SH-SY5Y (cell line): ENCODE measurements around the gene GNAI3.

Experiments
- GATA2 ChIP-seq: IDR thresholded peaks from 2 replicates; pipeline ENCODE4 v1.6.1; 2011; ENCODE audit warnings: mild to moderate bottlenecking, low read depth, low read length
- GATA3 ChIP-seq: IDR thresholded peaks from 2 replicates; pipeline ENCODE4 v1.6.1; 2011; ENCODE audit warnings: low read depth, mild to moderate bottlenecking, low read length, moderate library complexity

Gene GNAI3

DNA sequence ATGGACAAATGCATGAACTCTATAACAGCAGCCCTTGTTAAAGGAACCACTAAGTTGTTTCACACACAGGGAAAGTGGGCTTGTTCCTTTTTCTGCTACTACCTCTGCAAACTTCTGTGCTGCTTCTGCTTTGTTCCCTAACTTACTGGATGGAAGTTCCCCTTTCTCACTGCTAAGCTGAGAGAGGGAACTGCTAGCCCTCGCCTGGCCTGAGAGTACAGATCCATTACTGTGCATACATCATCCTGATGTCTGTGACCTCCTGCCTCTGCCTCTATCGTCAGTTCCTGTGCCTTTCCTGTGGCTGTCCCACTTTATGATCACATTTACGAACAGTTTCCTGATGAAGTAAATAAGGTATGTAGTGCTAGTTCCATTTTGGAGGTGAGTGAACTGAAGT, 67.5 kb downstream of the GNAI3 start:
- no peak for TF ChIP-seq GATA2
- TF ChIP-seq GATA3, result no peak

DNA sequence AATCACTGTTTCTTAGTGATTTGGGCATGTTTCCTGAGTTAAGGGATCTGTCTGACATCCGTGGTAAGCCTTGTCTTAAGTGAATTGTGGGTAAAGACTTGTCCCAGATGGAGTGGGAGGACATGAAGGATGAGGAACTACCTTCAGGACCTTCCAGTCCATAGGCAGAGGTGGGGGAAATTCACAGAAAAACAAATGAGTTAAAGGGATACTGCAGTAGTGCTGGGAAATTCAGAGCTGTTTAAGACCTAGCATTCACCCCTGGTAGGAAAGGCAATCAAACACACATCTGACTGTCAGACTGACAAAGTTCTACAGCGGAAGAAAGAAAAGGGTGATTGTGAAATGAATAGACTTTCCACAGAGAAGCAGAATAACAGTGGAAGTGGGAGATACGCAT, 68.0 kb downstream of the GNAI3 start:
- TF ChIP-seq GATA3, result no peak
- no peak for TF ChIP-seq GATA2

DNA sequence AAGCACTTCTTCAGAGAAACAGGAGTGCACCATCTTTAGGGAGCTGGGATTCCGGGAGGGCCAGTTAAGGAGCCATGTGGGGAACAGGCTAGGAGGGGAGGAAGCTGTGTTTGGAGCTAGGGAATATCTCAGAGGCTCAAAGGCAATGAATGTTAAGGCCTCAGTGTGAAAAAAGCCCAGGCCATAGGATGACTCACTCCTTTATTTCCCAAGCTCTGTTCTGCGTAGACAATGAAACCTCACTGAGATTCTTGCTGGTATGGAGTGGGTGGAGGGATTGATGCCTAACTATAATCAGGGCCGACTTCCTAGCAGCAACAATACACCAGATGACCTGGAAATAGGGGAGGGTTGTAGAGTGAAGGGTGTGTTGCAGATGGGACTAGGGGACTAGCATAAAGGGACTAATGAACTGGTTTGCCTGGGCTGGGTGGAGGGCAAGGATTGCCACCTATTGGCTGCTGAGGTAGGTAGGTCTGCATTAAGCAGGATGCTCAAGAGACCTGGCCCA, 68.9 kb downstream of the GNAI3 start:
- TF ChIP-seq GATA3 (no peak), GATA2 (no peak)

DNA sequence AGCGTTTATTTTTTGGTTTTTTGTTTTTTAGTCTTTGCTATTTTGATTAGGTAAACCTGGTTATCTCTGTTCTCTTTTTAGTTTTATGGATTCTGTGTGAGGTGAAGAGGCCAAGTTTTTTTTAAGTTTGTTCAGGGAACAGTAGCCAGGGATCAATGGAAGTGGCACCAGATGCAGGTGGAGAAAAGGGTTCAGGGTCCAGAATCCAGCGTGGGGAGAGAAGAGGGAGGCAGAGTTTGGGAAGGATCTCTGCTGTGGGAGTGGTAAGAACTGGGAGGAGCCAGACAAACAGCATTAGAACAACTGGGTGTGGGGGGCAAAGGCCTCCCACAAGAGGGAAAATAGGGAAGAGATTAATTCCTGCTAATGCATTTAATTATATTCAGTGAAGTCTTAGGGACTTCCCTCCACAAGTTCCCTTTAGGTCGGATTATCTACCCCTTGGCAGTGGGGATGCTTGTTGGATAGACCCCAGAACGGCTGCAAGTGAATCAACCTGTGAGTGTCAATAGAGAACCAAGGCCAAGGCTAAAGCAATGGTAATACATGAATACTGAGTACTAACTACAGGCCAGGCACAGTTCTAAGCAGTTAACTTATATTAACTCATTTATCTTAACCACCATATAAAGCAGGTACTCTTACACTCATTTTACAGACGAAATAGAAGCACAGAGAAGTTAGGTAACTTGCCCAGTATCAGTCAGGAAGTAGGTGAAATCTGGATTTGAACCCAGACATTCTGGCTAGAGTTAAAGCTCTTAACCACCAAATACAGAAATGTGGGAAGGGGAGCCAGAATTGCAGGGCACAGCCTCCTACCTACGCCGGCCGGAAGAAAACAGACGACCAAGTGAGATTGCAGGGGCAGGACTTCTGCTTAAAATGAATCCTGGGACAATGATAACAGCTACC, 70.5 kb downstream of the GNAI3 start:
- no peak for TF ChIP-seq GATA3
- no peak for TF ChIP-seq GATA2

DNA sequence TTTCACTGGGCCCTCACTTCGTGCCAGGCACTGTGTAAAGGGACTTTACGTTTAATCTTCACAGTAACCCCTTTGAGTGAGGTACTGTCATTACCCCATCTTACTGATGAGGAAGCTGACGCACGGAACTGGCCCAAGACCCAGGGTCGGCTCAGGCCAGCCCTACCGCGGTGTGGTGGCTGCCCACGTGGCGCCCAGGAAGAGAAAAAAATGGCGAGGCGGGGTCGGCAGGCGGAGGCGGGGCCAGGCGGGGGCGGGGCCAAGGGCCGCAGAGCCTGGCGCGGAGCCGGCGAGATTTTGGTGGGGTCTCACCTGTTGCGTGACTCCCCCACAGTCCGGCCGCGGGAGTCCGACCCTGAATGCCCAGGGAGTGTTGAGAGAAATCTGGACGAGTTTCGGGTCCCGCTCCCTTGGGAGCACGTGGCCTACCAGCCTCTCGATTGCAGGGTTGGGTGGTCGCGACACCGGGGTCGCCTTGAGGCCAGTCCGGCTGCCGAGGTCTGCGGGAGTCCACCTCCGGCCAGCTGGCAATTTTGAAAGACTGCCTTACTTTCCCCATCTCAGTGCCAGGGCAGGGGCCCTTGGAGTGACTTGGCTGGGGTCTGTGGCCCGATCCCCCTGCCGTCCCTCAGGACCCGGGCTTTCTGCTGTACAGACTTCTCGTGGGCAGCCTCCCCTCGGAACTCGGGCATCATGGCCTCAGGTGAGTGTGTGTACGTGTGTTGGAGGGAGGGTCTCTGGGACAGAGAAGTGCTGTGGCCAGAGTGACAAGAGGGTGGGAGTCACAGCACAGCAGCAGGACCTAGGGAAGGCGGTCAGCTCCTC, 71.4 kb downstream of the GNAI3 start, which contains the start of the genes AMPD2 and GNAT2:
Gene AMPD2 (plus strand): TSS at position 262 of the 825 bp plus-strand sequence. CDS start 1,339 bp downstream, outside the sequence.
Gene GNAT2 (minus strand): TSS at position 41 of the 825 bp plus-strand sequence. CDS start 6,746 bp downstream, outside the sequence.
- TF ChIP-seq GATA2 (no peak), GATA3 (no peak)

DNA sequence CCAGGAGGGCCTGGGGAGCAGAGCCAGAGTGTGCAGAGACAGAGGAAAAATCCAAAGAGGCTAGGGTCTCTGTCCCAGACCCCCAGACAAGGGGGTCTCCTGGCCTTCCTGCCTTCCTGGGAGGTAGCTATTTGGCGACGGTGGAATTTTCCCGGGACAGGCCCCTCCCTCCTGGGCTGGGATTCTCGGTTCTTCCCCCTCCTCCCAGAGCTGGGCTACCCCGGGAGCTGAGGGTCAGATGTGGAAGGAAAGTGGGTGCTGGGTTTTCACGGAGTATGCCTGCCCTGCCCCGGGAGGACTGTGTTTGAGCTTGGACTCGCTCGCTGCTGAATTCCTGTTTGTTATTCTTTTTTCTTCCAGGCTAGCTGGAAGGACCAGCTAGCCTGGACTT, 72.0 kb downstream of the GNAI3 start:
- TF ChIP-seq GATA3, result no peak
- TF ChIP-seq GATA2, result no peak

DNA sequence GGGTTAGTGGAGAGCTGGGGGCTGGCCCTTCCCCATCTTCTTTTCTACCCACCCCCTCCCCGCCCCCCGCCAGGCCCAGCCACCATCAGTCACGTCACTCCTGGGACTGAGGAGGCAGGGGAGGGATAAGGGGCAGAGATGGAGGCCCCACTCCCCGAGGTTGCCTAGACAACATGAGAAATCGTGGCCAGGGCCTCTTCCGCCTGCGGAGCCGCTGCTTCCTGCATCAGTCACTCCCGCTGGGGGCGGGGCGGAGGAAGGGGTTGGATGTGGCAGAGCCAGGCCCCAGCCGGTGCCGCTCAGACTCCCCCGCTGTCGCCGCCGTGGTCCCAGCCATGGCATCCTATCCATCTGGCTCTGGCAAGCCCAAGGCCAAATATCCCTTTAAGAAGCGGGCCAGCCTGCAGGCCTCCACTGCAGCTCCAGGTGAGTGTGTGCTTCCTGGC, 72.4 kb downstream of the GNAI3 start:
- TF ChIP-seq GATA3 (no peak), GATA2 (no peak)

DNA sequence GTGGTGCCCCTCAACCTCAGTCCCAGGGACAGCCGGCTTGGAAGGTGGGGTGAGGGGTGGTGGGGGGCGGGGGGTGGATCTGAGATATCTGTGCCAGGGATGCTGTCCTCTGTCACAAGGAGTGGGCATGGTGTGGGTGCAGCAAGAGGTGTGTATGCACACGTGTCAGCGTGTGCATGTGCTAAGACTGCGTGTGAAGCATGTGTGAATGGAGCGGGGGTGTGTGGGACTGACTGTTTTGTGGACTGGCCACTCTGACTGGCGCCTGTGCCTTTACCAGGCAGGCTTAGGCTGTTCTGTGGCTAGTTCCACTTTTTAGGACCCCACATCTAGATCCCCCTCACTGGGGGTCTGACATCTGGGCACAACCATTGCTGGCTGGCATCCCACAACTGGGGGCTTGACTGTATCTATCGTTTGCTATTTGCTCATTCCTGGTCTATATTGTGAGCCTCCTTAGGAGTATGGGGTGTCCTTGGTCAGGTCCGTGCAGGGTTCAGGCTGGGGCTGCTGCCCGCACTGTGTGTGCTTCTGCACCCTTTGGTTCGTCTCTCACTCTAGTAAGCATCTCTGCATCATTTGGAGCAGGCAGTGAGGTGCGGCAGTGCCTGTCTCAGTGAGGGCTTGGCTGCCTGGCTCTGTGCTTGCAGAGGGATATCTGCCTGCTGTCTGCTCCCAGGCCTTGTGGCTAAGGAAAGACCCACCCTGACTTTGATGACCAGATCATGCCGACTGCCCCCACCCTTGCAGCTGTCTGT, 73.1 kb downstream of the GNAI3 start:
- TF ChIP-seq GATA3, result no peak
- no peak for TF ChIP-seq GATA2

DNA sequence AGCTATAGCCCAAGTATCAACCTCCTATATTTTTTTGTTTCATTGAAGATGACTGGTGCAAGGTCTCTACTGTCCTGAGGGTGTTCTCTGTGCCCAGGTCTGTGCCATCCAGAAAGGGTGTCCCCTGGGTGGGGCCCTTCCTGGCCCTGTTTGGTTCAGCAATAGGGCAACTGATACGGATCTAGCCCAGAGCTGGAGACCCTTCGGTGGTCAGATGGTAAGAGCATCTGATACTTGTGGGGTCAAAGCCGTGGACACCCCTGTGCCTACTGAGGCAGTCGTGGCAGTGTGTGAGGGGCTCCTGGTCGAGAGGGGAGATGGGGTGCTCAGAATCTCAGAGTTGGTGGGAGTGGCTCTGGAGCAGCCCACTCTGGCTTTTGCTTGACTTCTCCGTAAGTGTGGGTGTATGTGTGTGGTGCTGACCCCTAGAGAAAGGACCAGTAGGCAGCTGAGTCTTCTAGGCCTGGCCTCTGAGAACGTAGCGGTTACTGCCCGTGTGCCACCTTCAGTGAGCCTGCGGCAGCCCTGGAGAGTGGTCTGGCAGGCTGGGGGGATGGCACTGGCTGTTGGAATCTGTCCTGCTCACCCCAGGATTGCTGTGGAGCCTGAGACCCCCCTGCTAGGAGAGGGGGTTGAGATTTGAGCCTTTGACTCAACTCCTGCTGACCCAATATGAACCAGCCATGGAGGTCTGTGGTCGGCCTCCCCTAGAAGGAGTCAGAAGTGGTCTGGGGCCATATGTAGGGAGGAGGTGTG, 73.9 kb downstream of the GNAI3 start:
- no peak for TF ChIP-seq GATA3

DNA sequence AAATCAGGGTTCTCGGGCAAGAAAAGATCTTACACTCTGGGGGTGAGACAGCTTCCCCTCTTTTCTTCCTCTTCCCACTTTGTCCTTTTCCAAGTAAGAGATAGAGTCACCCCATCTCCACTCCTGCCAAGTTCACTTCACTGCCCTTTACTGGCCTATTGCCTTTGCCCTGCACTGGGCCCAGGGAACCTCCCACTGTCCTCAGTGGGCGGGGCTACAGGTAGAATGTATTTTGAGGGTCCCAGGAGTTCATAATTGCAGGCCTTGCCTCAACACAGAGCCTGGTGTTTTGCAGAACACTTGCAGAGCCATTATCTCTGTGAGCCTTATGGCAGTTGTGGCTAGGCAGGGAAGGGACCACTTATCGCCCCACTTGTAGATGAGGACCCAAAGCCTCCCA, 74.5 kb downstream of the GNAI3 start:
- TF ChIP-seq GATA3 (no peak), GATA2 (no peak)

DNA sequence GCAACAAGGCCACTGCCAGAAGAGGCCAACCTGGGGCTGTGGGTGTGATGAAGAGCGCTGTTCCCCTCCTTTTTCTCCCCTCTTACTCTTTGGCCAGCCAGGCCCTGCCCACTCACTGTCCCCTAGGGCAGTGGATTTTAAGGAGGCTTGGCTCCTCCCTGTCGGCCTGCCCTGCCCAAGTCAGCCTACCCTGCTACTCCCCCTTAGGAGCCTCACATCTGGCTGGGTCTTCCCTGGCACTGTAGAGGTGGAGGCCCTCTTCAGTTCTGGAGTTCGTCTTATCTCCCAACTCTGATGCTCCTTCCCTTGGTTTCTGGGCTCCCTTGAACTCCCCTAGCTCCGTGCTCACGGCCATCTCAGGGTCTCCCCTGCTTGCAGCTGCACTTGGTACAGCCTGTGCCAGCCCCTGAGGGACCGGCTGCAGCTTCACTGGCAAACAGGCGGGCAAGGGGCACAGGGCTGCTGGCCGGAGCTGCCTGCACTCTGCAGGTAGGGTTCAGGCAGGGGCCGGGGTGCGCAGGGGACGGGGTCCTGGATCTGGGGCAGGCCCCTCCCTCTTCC, 75.3 kb downstream of the GNAI3 start:
- TF ChIP-seq GATA3 (no peak), GATA2 (no peak)

DNA sequence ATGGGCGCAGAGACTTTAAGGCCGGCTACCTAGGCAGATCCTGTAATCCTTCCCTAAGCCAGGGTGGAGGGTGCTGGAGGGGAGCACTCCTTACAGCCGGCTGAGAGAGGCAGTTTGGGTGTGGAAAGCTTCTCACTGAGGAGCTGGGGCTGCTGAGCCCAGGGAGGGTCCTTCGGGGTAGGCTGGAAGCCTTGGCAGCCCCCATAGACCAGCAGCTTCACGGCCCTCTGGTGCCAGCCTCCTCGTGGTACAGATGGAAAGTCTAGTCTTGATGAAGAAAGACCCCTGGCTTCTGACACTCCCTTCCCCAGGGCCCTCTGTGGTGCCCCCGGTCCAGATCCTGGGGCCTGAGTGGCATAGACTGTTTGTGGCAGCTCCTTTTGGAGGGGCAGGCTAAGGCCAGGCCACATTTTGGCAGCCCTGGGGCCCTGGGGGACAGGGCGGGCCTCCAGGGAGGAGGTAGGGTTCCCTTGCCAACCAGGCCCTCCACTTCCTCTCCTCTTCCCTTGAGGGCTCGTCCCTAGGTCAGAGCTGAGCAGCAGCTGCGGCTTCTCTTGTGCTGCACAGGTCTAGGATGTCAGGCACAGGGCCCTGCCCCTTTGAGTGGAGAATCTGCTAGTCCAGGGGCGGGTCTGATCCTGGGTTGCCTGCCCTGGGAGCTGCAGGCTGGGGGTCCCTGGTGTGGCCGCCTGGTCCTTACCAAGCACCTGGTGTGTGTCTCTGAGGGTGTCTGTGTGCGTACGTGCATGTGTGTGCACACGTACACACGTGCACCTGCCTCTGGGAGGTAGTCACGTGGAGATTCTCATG, 76.0 kb downstream of the GNAI3 start:
- TF ChIP-seq GATA3, result no peak
- no peak for TF ChIP-seq GATA2

DNA sequence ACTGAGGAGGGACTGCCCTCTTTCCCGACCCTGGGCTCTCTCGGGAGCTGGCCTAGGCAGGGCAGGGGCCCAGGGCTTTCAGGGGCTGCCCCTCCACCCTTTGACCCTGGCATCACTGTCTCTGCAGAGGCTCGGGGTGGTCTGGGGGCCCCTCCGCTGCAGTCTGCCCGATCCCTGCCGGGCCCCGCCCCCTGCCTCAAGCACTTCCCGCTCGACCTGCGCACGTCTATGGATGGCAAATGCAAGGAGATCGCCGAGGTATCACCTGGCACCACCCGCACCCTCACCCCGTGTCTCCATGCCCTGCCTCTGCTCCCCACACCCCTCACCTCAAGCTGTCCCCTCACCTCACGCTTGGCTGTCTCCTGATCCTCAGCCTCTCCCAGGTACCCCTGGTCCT, 76.8 kb downstream of the GNAI3 start:
- TF ChIP-seq GATA2, result no peak
- TF ChIP-seq GATA3, result no peak
